GM23248 (cell line): ENCODE measurements around the gene DTX4. TPM values are rescaled to one million over a fixed set of nuclear protein-coding genes. Genes with fewer than 3 reads are reported as not detected.

ENCODE experiments used
- DNase-seq: peaks from one replicate; pipeline ENCODE4 v3.0.0-alpha.2; 2015
- H2AFZ ChIP-seq: fragments of 200-600 bp; sonication (generic); 2 replicates; pipeline ENCODE4 v1.6.1; 2016; ENCODE audit warnings: antibody characterized with exemption
- H3F3A ChIP-seq: fragments of 200-600 bp; sonication (generic); 2 replicates; pipeline ENCODE4 v1.6.1; 2016; ENCODE audit warnings: mild to moderate bottlenecking, antibody characterized with exemption, mixed run types; ENCODE audit not compliant: insufficient read depth
- H3K27ac ChIP-seq: fragments of 200-600 bp; sonication (generic); 2 replicates; pipeline ENCODE4 v1.5.1; 2016; ENCODE audit warnings: mild to moderate bottlenecking
- H3K27me3 ChIP-seq: fragments of 200-600 bp; sonication (generic); replicated peaks from 2 replicates; pipeline ENCODE4 v1.6.1; 2016; ENCODE audit warnings: mild to moderate bottlenecking; ENCODE audit not compliant: insufficient read depth
- H3K36me3 ChIP-seq: fragments of 200-600 bp; sonication (generic); 2 replicates; pipeline ENCODE4 v1.6.1; 2016; ENCODE audit warnings: low read depth, mild to moderate bottlenecking
- H3K4me1 ChIP-seq: fragments of 200-600 bp; sonication (generic); 2 replicates; pipeline ENCODE4 v1.6.1; 2016; ENCODE audit warnings: mild to moderate bottlenecking; ENCODE audit not compliant: insufficient read depth
- H3K4me2 ChIP-seq: fragments of 200-600 bp; sonication (generic); one replicate; pipeline ENCODE4 v1.6.1; 2016; ENCODE audit warnings: mild to moderate bottlenecking; ENCODE audit not compliant: unreplicated experiment
- H3K4me3 ChIP-seq: fragments of 200-600 bp; sonication (generic); 2 replicates; pipeline ENCODE4 v1.5.1; 2016; ENCODE audit warnings: mild to moderate bottlenecking
- H3K79me2 ChIP-seq: fragments of 200-600 bp; sonication (generic); 2 replicates; pipeline ENCODE4 v1.6.1; 2016; ENCODE audit warnings: mild to moderate bottlenecking; ENCODE audit not compliant: insufficient read depth
- H3K9ac ChIP-seq: fragments of 200-600 bp; sonication (generic); 2 replicates; pipeline ENCODE4 v1.6.1; 2016; ENCODE audit warnings: mild to moderate bottlenecking
- H3K9me2 ChIP-seq: fragments of 200-600 bp; sonication (generic); 2 replicates; pipeline ENCODE4 v1.6.1; 2016; ENCODE audit warnings: mixed run types, mild to moderate bottlenecking, moderate library complexity; ENCODE audit not compliant: insufficient read depth
- H3K9me3 ChIP-seq: fragments of 200-600 bp; sonication (generic); one replicate; pipeline ENCODE4 v1.6.1; 2017; ENCODE audit warnings: low read depth
- H4K20me1 ChIP-seq: fragments of 200-600 bp; sonication (generic); 2 replicates; pipeline ENCODE4 v1.6.0; 2016; ENCODE audit not compliant: insufficient read depth
- EZH2 ChIP-seq: fragments of 200-600 bp; sonication (generic); IDR thresholded peaks from 2 replicates; pipeline ENCODE4 v1.6.1; 2018; ENCODE audit warnings: antibody characterized with exemption, mild to moderate bottlenecking; ENCODE audit not compliant: insufficient read depth, poor library complexity, severe bottlenecking
- EZH2phosphoT487 ChIP-seq: fragments of 200-600 bp; sonication (generic); IDR thresholded peaks from 2 replicates; pipeline ENCODE4 v1.6.1; 2018; ENCODE audit warnings: antibody characterized with exemption, moderate library complexity, mild to moderate bottlenecking, low read depth; ENCODE audit not compliant: insufficient read depth
- WGBS, 2 experiments: methylation state at CpG; one replicate each; pipeline ENCODE4 v1.1.6; 2015 to 2017; ENCODE audit warnings: low lambda C conversion rate in 2 of 2, low coverage in 1 of 2; ENCODE audit errors: missing lambda C conversion rate in 2 of 2; 5-methylcytosine and 5-hydroxymethylcytosine counted together
- in situ Hi-C: fragments of 300-500 bp; cut with MboI; formaldehyde crosslinking; loops from 2 replicates; pipeline ENCODE4 v1.15.0; 2020
- polyA plus RNA-seq: library from polyadenylated mRNA; unstranded; fragments of >200 nt; fragmentation: Nextera tagmentation; extraction: Ambion mirVana; gene quantifications from 2 replicates; pipeline ENCODE4 v1.2.1, GENCODE V29; 2016
- total RNA-seq: library from RNA; depleted of rRNA; stranded (reverse); fragments of >200 nt; shearing (Covaris generic); gene quantifications from 2 replicates; pipeline ENCODE4 v1.2.3, GENCODE V29; 2014

DTX4 gene
- total and polyA plus RNA-seq, 2 experiments from 2014 or later: 0.16 to 0.22 TPM

- Histone ChIP-seq H3K9ac (no peak overlapping the region), H3K9me2 (no peaks in the 10 kb centered on the region), H3K36me3 (no peaks in the 10 kb centered on the region), H4K20me1 (no peaks in the 10 kb centered on the region), H3K4me1 (peaks cover 25% of the 10 kb centered on the region), H3K4me2 (no peak overlapping the region), H3F3A (peaks cover 30% of the 10 kb centered on the region), H3K27ac (no peak overlapping the region), H3K9me3 (no peaks in the 10 kb centered on the region), H3K79me2 (no peaks in the 10 kb centered on the region), H3K4me3 (no peak overlapping the region), H2AFZ (no peak overlapping the region), H3K27me3 (peaks cover 28% of the 10 kb centered on the region)
- DNase-seq: no peak
- TF ChIP-seq EZH2: no peak
- no peak for TF ChIP-seq EZH2phosphoT487
- WGBS, 2 experiments: 46 to 48% methylated on average over 2 of the region's 2 CpGs
- in situ Hi-C loops: no loop called here
Observed at GRCh38 chr11:59218893-59219292, 47.0 kb downstream of the DTX4 start.

GRCh38 chr11:59219836-59220235 is 47.9 kb downstream of the DTX4 start:
- in situ Hi-C loops: no loop called here
- TF ChIP-seq EZH2: no peak
- Histone ChIP-seq H3K9ac (no peak overlapping the region), H3K9me3 (no peaks in the 10 kb centered on the region), H3K9me2 (no peaks in the 10 kb centered on the region), H3K36me3 (no peaks in the 10 kb centered on the region), H3K27me3 (peaks cover 22% of the 10 kb centered on the region), H3K4me3 (no peak overlapping the region), H3K4me1 (peaks cover 34% of the 10 kb centered on the region), H3K4me2 (no peak overlapping the region), H2AFZ (no peak overlapping the region), H3F3A (peaks cover 33% of the 10 kb centered on the region), H3K27ac (no peak overlapping the region), H3K79me2 (no peaks in the 10 kb centered on the region), H4K20me1 (no peaks in the 10 kb centered on the region)
- WGBS, 2 experiments: 80 to 84% methylated on average over 4 of the region's 4 CpGs
- DNase-seq: no peak

- in situ Hi-C loops: no loop called here
- Histone ChIP-seq H3K27me3 (peaks cover 16% of the 10 kb centered on the region), H3K4me2 (peak overlapping the region; percentile 17), H3K4me3 (no peak overlapping the region), H3K9ac (no peak overlapping the region), H3K27ac (no peak overlapping the region), H4K20me1 (no peaks in the 10 kb centered on the region), H3K79me2 (no peaks in the 10 kb centered on the region), H3K4me1 (peaks cover 33% of the 10 kb centered on the region), H3K9me3 (no peaks in the 10 kb centered on the region), H2AFZ (no peak overlapping the region), H3K9me2 (no peaks in the 10 kb centered on the region), H3K36me3 (no peaks in the 10 kb centered on the region), H3F3A (peaks cover 32% of the 10 kb centered on the region)
- peak; percentile 69 for DNase-seq
- WGBS, 2 experiments: 2% methylated on average over 4 of the region's 4 CpGs
- TF ChIP-seq EZH2 (no peak), EZH2phosphoT487 (no peak)
Observed at GRCh38 chr11:59221441-59221840, 49.5 kb downstream of the DTX4 start.

- Histone ChIP-seq H2AFZ (no peak overlapping the region), H3K4me1 (peaks cover 22% of the 10 kb centered on the region), H3K36me3 (no peaks in the 10 kb centered on the region), H3K79me2 (no peaks in the 10 kb centered on the region), H3K9ac (no peak overlapping the region), H3F3A (peaks cover 21% of the 10 kb centered on the region), H4K20me1 (no peaks in the 10 kb centered on the region), H3K9me3 (no peaks in the 10 kb centered on the region), H3K27me3 (peaks cover 16% of the 10 kb centered on the region), H3K4me2 (no peak overlapping the region), H3K9me2 (no peaks in the 10 kb centered on the region), H3K4me3 (no peak overlapping the region), H3K27ac (no peak overlapping the region)
- DNase-seq: no peak
- 92 to 93% methylated on average over 2 of the region's 2 CpGs for WGBS, 2 experiments
- no peak for TF ChIP-seq EZH2
- no peak for TF ChIP-seq EZH2phosphoT487
- in situ Hi-C loops: no loop called here
Observed at GRCh38 chr11:59222464-59223060, 50.6 kb downstream of the DTX4 start.

- in situ Hi-C loops: no loop called here
- Histone ChIP-seq H3K27me3 (peaks cover 14% of the 10 kb centered on the region), H3K4me2 (no peak overlapping the region), H3K36me3 (no peaks in the 10 kb centered on the region), H4K20me1 (no peaks in the 10 kb centered on the region), H3K9ac (no peak overlapping the region), H3K27ac (no peak overlapping the region), H3K9me2 (no peaks in the 10 kb centered on the region), H3K9me3 (no peaks in the 10 kb centered on the region), H3K4me1 (peaks cover 22% of the 10 kb centered on the region), H3K79me2 (no peaks in the 10 kb centered on the region), H2AFZ (no peak overlapping the region), H3F3A (peaks cover 21% of the 10 kb centered on the region), H3K4me3 (no peak overlapping the region)
- DNase-seq: no peak
- no peak for TF ChIP-seq EZH2phosphoT487
- TF ChIP-seq EZH2: no peak
- 94 to 100% methylated on average over 1 of the region's 1 CpG for WGBS, 2 experiments
Observed at GRCh38 chr11:59223177-59223576, 51.2 kb downstream of the DTX4 start.
